ENCODE measurements around the gene SUGCT. TPM values are rescaled to one million over a fixed set of nuclear protein-coding genes. Genes with fewer than 3 reads are reported as not detected.

Gene SUGCT
- total RNA-seq, 1 experiment from 2014 or later: 4.6 TPM

DNA sequence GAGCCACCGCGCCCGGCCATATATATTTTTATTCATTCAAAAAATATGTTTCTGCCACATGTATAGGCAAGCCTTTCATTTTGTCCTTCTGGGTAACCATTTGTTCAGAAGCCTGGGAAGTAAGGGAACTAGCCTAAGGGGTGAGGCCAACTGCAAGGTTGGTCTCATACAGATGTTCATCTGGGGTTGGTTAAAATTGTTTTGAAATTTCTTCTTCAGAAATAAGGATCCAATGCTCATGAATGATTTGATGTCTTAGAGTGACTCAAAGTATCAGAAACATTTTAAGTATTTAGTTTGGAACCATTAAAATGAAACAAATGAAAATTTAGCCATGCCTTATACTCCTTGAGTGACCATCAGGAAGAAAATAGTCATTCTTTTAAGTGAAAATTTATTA lies 397.2 kb downstream of the SUGCT start:
- Mint-ChIP-seq H3K4me1 (no peaks in the 10 kb centered on the region), H3K4me3 (no peak overlapping the region), H3K27ac (no peak overlapping the region), H3K36me3 (no peaks in the 10 kb centered on the region), H3K27me3 (ENCODE audit: low read depth) (no peaks in the 10 kb centered on the region), H3K9me3 (no peaks in the 10 kb centered on the region)
- ATAC-seq (no peak), DNase-seq (ENCODE audit: low spot score) (no peak)
- POLR2A ChIA-PET: no interaction called here
- CTCF ChIA-PET: no interaction called here
- TF ChIP-seq, protein P1, sequence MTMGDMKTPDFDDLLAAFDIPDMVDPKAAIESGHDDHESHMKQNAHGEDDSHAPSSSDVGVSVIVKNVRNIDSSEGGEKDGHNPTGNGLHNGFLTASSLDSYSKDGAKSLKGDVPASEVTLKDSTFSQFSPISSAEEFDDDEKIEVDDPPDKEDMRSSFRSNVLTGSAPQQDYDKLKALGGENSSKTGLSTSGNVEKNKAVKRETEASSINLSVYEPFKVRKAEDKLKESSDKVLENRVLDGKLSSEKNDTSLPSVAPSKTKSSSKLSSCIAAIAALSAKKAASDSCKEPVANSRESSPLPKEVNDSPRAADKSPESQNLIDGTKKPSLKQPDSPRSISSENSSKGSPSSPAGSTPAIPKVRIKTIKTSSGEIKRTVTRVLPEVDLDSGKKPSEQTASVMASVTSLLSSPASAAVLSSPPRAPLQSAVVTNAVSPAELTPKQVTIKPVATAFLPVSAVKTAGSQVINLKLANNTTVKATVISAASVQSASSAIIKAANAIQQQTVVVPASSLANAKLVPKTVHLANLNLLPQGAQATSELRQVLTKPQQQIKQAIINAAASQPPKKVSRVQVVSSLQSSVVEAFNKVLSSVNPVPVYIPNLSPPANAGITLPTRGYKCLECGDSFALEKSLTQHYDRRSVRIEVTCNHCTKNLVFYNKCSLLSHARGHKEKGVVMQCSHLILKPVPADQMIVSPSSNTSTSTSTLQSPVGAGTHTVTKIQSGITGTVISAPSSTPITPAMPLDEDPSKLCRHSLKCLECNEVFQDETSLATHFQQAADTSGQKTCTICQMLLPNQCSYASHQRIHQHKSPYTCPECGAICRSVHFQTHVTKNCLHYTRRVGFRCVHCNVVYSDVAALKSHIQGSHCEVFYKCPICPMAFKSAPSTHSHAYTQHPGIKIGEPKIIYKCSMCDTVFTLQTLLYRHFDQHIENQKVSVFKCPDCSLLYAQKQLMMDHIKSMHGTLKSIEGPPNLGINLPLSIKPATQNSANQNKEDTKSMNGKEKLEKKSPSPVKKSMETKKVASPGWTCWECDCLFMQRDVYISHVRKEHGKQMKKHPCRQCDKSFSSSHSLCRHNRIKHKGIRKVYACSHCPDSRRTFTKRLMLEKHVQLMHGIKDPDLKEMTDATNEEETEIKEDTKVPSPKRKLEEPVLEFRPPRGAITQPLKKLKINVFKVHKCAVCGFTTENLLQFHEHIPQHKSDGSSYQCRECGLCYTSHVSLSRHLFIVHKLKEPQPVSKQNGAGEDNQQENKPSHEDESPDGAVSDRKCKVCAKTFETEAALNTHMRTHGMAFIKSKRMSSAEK (CRISPR knock-in tag; IDR thresholded peaks at IDR 0.05; ENCODE audit: borderline replicate concordance): no peak
- TF ChIP-seq PRRX2 (CRISPR knock-in tag; IDR thresholded peaks at IDR 0.05): no peak
- TF ChIP-seq, protein P2, sequence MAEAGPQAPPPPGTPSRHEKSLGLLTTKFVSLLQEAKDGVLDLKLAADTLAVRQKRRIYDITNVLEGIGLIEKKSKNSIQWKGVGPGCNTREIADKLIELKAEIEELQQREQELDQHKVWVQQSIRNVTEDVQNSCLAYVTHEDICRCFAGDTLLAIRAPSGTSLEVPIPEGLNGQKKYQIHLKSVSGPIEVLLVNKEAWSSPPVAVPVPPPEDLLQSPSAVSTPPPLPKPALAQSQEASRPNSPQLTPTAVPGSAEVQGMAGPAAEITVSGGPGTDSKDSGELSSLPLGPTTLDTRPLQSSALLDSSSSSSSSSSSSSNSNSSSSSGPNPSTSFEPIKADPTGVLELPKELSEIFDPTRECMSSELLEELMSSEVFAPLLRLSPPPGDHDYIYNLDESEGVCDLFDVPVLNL (CRISPR knock-in tag; IDR thresholded peaks at IDR 0.05; ENCODE audit: borderline replicate concordance, low read depth): no peak

DNA sequence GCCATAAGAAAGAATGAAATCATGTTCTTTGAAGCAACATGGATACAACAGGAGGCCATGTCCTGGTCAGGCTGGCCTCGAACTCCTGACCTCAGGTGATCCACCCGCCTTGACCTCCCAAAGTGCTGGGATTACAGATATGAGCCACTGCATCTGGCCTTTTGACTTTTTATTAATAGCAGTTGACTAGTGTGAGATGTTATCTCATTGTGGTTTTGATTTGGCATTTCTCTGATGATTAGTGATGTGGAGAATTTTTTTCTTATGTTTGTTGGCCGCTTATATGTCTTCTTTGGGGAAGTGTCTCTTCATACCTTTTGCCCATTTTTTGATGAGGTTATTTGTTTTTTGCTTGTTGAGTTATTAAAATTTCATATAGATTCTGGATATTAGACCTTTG lies 400.9 kb downstream of the SUGCT start:
- Mint-ChIP-seq H3K9me3 (no peaks in the 10 kb centered on the region), H3K36me3 (no peaks in the 10 kb centered on the region), H3K27me3 (ENCODE audit: low read depth) (no peaks in the 10 kb centered on the region), H3K4me3 (no peak overlapping the region), H3K4me1 (no peaks in the 10 kb centered on the region), H3K27ac (no peak overlapping the region)
- ChIA-PET POLR2A (no interaction called here), CTCF (no interaction called here)
- TF ChIP-seq, protein P3, sequence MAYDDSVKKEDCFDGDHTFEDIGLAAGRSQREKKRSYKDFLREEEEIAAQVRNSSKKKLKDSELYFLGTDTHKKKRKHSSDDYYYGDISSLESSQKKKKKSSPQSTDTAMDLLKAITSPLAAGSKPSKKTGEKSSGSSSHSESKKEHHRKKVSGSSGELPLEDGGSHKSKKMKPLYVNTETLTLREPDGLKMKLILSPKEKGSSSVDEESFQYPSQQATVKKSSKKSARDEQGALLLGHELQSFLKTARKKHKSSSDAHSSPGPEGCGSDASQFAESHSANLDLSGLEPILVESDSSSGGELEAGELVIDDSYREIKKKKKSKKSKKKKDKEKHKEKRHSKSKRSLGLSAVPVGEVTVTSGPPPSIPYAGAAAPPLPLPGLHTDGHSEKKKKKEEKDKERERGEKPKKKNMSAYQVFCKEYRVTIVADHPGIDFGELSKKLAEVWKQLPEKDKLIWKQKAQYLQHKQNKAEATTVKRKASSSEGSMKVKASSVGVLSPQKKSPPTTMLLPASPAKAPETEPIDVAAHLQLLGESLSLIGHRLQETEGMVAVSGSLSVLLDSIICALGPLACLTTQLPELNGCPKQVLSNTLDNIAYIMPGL (CRISPR knock-in tag; IDR thresholded peaks at IDR 0.05): no peak
- TF ChIP-seq CREB1 (CRISPR knock-in tag; IDR thresholded peaks at IDR 0.05) (no peak), CBFB (CRISPR knock-in tag; IDR thresholded peaks at IDR 0.05; ENCODE audit: low read depth) (no peak)
- TF ChIP-seq, protein P4, sequence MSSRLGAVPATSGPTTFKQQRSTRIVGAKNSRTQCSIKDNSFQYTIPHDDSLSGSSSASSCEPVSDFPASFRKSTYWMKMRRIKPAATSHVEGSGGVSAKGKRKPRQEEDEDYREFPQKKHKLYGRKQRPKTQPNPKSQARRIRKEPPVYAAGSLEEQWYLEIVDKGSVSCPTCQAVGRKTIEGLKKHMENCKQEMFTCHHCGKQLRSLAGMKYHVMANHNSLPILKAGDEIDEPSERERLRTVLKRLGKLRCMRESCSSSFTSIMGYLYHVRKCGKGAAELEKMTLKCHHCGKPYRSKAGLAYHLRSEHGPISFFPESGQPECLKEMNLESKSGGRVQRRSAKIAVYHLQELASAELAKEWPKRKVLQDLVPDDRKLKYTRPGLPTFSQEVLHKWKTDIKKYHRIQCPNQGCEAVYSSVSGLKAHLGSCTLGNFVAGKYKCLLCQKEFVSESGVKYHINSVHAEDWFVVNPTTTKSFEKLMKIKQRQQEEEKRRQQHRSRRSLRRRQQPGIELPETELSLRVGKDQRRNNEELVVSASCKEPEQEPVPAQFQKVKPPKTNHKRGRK (CRISPR knock-in tag; IDR thresholded peaks at IDR 0.05; ENCODE audit: borderline replicate concordance): no peak
- TF ChIP-seq, protein P5, sequence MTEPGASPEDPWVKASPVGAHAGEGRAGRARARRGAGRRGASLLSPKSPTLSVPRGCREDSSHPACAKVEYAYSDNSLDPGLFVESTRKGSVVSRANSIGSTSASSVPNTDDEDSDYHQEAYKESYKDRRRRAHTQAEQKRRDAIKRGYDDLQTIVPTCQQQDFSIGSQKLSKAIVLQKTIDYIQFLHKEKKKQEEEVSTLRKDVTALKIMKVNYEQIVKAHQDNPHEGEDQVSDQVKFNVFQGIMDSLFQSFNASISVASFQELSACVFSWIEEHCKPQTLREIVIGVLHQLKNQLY (CRISPR knock-in tag; IDR thresholded peaks at IDR 0.05): no peak
- TF ChIP-seq, protein P6, sequence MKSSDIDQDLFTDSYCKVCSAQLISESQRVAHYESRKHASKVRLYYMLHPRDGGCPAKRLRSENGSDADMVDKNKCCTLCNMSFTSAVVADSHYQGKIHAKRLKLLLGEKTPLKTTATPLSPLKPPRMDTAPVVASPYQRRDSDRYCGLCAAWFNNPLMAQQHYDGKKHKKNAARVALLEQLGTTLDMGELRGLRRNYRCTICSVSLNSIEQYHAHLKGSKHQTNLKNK (CRISPR knock-in tag; IDR thresholded peaks at IDR 0.05): no peak
- ATAC-seq: no peak
- no peak for DNase-seq (ENCODE audit: low spot score)

DNA sequence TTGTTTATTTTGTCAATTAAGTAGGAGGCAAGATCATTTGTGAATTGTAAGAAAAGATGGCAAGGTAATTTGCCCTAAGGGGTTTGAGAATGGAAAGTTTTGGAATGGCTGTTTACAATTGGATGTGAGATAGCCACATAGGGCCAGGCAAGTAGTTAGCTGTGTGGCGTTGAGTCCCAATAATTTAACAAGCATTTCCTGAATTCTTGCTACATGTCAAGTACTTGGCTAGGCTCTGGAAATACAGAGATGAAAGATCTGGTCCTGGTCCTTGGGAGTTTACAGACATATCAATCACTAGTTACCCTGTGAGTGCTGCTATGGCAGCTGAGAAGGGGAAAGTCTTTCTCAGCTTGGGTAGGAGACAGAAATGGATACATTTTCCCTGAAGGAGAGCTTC lies 401.6 kb downstream of the SUGCT start:
- Mint-ChIP-seq H3K36me3 (no peaks in the 10 kb centered on the region), H3K4me3 (no peak overlapping the region), H3K27me3 (ENCODE audit: low read depth) (no peaks in the 10 kb centered on the region), H3K4me1 (no peaks in the 10 kb centered on the region), H3K27ac (0 out of 2 replicates have a peak overlapping the region, but pooled peaks have one; percentile 8), H3K9me3 (no peaks in the 10 kb centered on the region)
- CTCF ChIA-PET: no interaction called here
- ATAC-seq (no peak), DNase-seq (ENCODE audit: low spot score) (no peak)
- POLR2A ChIA-PET: no interaction called here
- TF ChIP-seq, protein P7, sequence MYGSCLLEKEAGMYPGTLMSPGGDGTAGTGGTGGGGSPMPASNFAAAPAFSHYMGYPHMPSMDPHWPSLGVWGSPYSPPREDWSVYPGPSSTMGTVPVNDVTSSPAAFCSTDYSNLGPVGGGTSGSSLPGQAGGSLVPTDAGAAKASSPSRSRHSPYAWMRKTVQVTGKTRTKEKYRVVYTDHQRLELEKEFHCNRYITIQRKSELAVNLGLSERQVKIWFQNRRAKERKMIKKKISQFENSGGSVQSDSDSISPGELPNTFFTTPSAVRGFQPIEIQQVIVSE (CRISPR knock-in tag; IDR thresholded peaks at IDR 0.05; ENCODE audit: borderline replicate concordance): no peak
- TF ChIP-seq, protein P8, sequence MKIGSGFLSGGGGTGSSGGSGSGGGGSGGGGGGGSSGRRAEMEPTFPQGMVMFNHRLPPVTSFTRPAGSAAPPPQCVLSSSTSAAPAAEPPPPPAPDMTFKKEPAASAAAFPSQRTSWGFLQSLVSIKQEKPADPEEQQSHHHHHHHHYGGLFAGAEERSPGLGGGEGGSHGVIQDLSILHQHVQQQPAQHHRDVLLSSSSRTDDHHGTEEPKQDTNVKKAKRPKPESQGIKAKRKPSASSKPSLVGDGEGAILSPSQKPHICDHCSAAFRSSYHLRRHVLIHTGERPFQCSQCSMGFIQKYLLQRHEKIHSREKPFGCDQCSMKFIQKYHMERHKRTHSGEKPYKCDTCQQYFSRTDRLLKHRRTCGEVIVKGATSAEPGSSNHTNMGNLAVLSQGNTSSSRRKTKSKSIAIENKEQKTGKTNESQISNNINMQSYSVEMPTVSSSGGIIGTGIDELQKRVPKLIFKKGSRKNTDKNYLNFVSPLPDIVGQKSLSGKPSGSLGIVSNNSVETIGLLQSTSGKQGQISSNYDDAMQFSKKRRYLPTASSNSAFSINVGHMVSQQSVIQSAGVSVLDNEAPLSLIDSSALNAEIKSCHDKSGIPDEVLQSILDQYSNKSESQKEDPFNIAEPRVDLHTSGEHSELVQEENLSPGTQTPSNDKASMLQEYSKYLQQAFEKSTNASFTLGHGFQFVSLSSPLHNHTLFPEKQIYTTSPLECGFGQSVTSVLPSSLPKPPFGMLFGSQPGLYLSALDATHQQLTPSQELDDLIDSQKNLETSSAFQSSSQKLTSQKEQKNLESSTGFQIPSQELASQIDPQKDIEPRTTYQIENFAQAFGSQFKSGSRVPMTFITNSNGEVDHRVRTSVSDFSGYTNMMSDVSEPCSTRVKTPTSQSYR (CRISPR knock-in tag; IDR thresholded peaks at IDR 0.05): no peak
- TF ChIP-seq, protein P9, sequence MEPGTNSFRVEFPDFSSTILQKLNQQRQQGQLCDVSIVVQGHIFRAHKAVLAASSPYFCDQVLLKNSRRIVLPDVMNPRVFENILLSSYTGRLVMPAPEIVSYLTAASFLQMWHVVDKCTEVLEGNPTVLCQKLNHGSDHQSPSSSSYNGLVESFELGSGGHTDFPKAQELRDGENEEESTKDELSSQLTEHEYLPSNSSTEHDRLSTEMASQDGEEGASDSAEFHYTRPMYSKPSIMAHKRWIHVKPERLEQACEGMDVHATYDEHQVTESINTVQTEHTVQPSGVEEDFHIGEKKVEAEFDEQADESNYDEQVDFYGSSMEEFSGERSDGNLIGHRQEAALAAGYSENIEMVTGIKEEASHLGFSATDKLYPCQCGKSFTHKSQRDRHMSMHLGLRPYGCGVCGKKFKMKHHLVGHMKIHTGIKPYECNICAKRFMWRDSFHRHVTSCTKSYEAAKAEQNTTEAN (CRISPR knock-in tag; IDR thresholded peaks at IDR 0.05): no peak
- TF ChIP-seq, protein P10, sequence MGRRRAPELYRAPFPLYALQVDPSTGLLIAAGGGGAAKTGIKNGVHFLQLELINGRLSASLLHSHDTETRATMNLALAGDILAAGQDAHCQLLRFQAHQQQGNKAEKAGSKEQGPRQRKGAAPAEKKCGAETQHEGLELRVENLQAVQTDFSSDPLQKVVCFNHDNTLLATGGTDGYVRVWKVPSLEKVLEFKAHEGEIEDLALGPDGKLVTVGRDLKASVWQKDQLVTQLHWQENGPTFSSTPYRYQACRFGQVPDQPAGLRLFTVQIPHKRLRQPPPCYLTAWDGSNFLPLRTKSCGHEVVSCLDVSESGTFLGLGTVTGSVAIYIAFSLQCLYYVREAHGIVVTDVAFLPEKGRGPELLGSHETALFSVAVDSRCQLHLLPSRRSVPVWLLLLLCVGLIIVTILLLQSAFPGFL (CRISPR knock-in tag; IDR thresholded peaks at IDR 0.05; ENCODE audit: borderline replicate concordance): no peak
- TF ChIP-seq ZNF416 (CRISPR knock-in tag; IDR thresholded peaks at IDR 0.05): no peak
- TF ChIP-seq TCF7 (CRISPR knock-in tag; IDR thresholded peaks at IDR 0.05; ENCODE audit: low read depth): no peak
